Smooth muscle cell (in vitro differentiated cells): Measurements from ENCODE around the gene SUN1. TPM values are rescaled to one million over a fixed set of nuclear protein-coding genes. Genes with fewer than 3 reads are reported as not detected.

Source experiments
- DNase-seq: peaks from one replicate; lab custom pipeline; 2025; ENCODE audit not compliant: unreplicated experiment; lab: John Stamatoyannopoulos, UW
- H2AFZ ChIP-seq: fragments of 200-600 bp; sonication (generic); 2 replicates; pipeline ENCODE4 v1.6.0; 2016; ENCODE audit warnings: antibody characterized with exemption, low read depth, mild to moderate bottlenecking
- H3F3A ChIP-seq: fragments of 200-600 bp; sonication (generic); 2 replicates; pipeline ENCODE4 v1.6.0; 2017; ENCODE audit warnings: antibody characterized with exemption, low read depth
- H3K27ac ChIP-seq: fragments of 200-600 bp; sonication (generic); 2 replicates; pipeline ENCODE4 v1.5.1; 2016; ENCODE audit warnings: low read depth, mild to moderate bottlenecking
- H3K27me3 ChIP-seq: fragments of 200-600 bp; sonication (generic); 2 replicates; pipeline ENCODE4 v1.6.1; 2016; ENCODE audit warnings: low read depth, mild to moderate bottlenecking
- H3K36me3 ChIP-seq: fragments of 200-600 bp; sonication (generic); 2 replicates; pipeline ENCODE4 v1.5.1; 2016; ENCODE audit warnings: low read depth
- H3K4me1 ChIP-seq: fragments of 200-600 bp; sonication (generic); 2 replicates; pipeline ENCODE4 v1.5.1; 2016; ENCODE audit warnings: low read depth
- H3K4me2 ChIP-seq: fragments of 200-600 bp; sonication (generic); 2 replicates; pipeline ENCODE4 v1.6.0; 2016; ENCODE audit warnings: mild to moderate bottlenecking
- H3K4me3 ChIP-seq: fragments of 200-600 bp; sonication (generic); 2 replicates; pipeline ENCODE4 v1.5.1; 2016; ENCODE audit warnings: mild to moderate bottlenecking
- H3K79me2 ChIP-seq: fragments of 200-600 bp; sonication (generic); 2 replicates; pipeline ENCODE4 v1.6.0; 2016; ENCODE audit warnings: low read depth, mild to moderate bottlenecking
- H3K9ac ChIP-seq: fragments of 200-600 bp; sonication (generic); 2 replicates; pipeline ENCODE4 v1.6.0; 2016; ENCODE audit warnings: low read depth
- H3K9me3 ChIP-seq: fragments of 200-600 bp; sonication (generic); replicated peaks from 2 replicates; pipeline ENCODE4 v1.5.1; 2016; ENCODE audit warnings: low read depth
- H4K20me1 ChIP-seq: fragments of 200-600 bp; sonication (generic); 2 replicates; pipeline ENCODE4 v1.6.0; 2016; ENCODE audit warnings: low read depth
- WGBS: methylation state at CpG from one replicate; pipeline ENCODE4 v1.1.7; 2016; ENCODE audit warnings: low lambda C conversion rate; 5-methylcytosine and 5-hydroxymethylcytosine counted together
- polyA plus RNA-seq: library from polyadenylated mRNA; unstranded; fragments of >200 nt; fragmentation: Nextera tagmentation; extraction: Ambion mirVana; gene quantifications from 2 replicates; pipeline ENCODE4 v1.2.1, GENCODE V29; 2016
- total RNA-seq: library from RNA; depleted of rRNA; stranded (reverse); fragments of >200 nt; gene quantifications from 2 replicates; pipeline ENCODE4 v1.2.3, GENCODE V29; 2014
- TF ChIP-seq, protein P1 (sequence below): fragments of 200-600 bp; sonication (generic); IDR thresholded peaks from 2 replicates; pipeline ENCODE4 v1.5.1; 2017; ENCODE audit warnings: borderline replicate concordance, mild to moderate bottlenecking, antibody characterized with exemption; ENCODE audit not compliant: insufficient read depth, poor library complexity, severe bottlenecking

SUN1 gene
- total and polyA plus RNA-seq, 2 experiments from 2014 or later = 50.7 to 90.3 TPM

DNA sequence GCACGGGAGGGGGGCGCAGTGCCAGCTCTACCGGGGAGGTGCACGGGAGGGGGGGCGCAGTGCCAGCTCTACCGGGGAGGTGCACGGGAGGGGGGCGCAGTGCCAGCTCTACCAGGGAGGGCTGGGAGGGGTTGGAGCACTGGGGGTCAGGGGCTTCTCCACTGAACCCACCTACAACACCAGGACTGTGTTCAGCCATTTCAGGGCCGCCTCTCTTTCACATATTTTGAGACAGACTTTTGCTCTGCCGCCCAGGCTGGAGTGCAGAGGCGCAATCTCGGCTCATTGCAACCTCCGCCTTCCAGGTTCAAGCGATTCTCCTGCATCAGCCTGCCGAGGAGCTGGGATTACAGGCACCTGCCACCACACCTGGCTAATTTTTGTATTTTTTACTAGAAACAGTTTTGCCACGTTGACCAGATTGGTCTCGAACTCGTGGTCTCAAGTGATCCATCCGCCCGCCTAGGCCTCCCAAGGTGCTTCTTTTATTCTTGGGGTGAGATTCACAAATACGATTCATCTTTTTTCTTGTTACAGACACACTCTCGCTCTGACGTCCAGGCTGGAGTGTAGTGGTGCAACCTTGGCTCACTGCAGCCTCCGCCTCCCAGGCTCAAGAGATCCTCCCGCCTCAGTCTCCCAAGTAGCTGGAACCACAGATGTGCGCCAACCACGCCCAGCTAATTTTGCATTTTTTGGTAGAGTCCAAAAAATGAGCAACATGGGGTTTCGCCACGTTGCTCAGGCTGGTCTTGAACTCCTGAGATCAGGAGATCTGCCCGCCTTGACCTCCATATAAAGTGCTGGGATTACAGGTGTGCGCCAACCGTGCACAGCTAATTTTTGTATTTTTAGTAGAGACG lies 85.2 kb downstream of the SUN1 start:
- Histone ChIP-seq H3K4me2 (no peak overlapping the region), H2AFZ (no peak overlapping the region), H3K9ac (no peak overlapping the region), H3K4me1 (no peaks in the 10 kb centered on the region), H3K36me3 (no peaks in the 10 kb centered on the region), H3K9me3 (no peaks in the 10 kb centered on the region), H3K27ac (no peak overlapping the region), H3F3A (no peaks in the 10 kb centered on the region), H3K4me3 (no peak overlapping the region), H3K27me3 (no peaks in the 10 kb centered on the region), H4K20me1 (no peaks in the 10 kb centered on the region), H3K79me2 (no peaks in the 10 kb centered on the region)
- WGBS = 95% methylated on average over 25 of the region's 33 CpGs
- TF ChIP-seq, protein P1, sequence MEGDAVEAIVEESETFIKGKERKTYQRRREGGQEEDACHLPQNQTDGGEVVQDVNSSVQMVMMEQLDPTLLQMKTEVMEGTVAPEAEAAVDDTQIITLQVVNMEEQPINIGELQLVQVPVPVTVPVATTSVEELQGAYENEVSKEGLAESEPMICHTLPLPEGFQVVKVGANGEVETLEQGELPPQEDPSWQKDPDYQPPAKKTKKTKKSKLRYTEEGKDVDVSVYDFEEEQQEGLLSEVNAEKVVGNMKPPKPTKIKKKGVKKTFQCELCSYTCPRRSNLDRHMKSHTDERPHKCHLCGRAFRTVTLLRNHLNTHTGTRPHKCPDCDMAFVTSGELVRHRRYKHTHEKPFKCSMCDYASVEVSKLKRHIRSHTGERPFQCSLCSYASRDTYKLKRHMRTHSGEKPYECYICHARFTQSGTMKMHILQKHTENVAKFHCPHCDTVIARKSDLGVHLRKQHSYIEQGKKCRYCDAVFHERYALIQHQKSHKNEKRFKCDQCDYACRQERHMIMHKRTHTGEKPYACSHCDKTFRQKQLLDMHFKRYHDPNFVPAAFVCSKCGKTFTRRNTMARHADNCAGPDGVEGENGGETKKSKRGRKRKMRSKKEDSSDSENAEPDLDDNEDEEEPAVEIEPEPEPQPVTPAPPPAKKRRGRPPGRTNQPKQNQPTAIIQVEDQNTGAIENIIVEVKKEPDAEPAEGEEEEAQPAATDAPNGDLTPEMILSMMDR = no peak
- DNase-seq = no peak

DNA sequence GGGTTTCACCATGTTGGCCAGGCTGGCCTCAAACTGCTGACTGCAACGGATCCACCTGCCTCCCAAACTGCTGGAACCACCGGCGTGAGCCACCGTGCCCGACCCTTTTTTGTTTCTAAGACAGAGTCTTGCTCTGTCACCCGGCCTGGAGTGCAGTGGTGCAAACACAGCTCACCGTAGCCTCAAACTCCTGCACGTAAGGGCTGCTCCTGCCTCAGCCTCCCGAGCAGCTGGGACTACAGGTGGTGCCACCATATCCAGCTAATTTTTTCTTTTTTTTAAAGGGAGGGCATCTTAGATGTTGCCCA lies 85.8 kb downstream of the SUN1 start:
- WGBS = 92% methylated on average over 9 of the region's 9 CpGs
- Histone ChIP-seq H4K20me1 (no peaks in the 10 kb centered on the region), H3K9ac (no peak overlapping the region), H3K9me3 (no peaks in the 10 kb centered on the region), H3K4me1 (no peaks in the 10 kb centered on the region), H3F3A (no peaks in the 10 kb centered on the region), H3K4me2 (no peak overlapping the region), H3K27ac (no peak overlapping the region), H3K36me3 (no peaks in the 10 kb centered on the region), H3K4me3 (no peak overlapping the region), H2AFZ (no peak overlapping the region), H3K79me2 (no peaks in the 10 kb centered on the region), H3K27me3 (no peaks in the 10 kb centered on the region)
- TF ChIP-seq, protein P1 = no peak
- no peak for DNase-seq

DNA sequence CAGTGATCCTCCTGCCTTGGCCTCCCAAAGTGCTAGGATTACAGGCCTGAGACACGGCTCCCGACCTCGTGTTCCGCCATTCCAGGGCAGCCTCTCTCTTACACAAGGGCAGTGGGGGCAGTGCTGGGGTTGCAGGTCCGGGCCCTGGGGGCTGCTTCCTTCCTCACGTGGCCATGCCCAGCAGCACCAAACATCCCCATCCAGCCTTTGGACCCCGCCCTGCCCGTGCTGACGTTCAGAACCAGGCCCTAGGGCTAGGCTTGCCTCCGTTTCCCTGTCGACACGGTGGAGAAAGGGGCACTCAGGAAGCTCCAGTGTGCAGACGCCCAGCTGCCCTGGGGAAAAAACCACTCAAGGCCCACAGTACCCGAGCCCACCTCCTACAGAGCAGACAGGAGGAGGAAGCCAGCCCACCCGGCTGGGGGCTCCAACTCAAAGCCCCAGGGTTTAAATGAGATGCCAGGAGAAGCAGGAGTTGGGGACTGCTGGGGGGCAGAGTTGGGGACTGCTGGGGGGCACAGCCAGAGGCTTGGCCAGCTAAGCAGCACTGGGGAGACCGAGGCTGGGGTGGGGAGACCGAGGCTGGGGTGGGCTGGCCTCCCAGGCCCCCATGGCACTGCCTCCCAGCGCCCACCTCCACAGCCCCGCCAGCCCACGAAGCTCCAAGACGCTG lies 86.3 kb downstream of the SUN1 start:
- 91% methylated on average over 15 of the region's 21 CpGs for WGBS
- no peaks in the 10 kb centered on the region for H3K36me3 ChIP-seq
- no peak for DNase-seq
- H3K27ac ChIP-seq = no peak overlapping the region
- no peaks in the 10 kb centered on the region for H3F3A ChIP-seq
- no peak overlapping the region for H3K9ac ChIP-seq
- H3K4me3 ChIP-seq = no peak overlapping the region
- no peaks in the 10 kb centered on the region for H3K79me2 ChIP-seq
- TF ChIP-seq, protein P1 = no peak
- no peak overlapping the region for H3K4me2 ChIP-seq
- no peaks in the 10 kb centered on the region for H3K9me3 ChIP-seq
- no peaks in the 10 kb centered on the region for H3K27me3 ChIP-seq
- no peaks in the 10 kb centered on the region for H4K20me1 ChIP-seq
- no peaks in the 10 kb centered on the region for H3K4me1 ChIP-seq
- H2AFZ ChIP-seq = no peak overlapping the region
